Breast epithelium (tissue), 3 donors: ENCODE measurements around the gene RERG.

Experiments used
- POLR2A ChIP-seq: fragments of 450-650 bp; IDR thresholded peaks from one replicate; pipeline ENCODE4 v1.6.1; 2016; ENCODE audit warnings: antibody characterized with exemption, mild to moderate bottlenecking, moderate library complexity
- TF ChIP-seq, protein P1 (sequence below), 3 donors: fragments of 450-650 bp; IDR thresholded peaks; one replicate each; pipeline ENCODE4 v1.5.1; 2016 to 2017; ENCODE audit warnings: antibody characterized with exemption in 3 of 3, mild to moderate bottlenecking in 3 of 3, moderate library complexity in 3 of 3

- no peak for TF ChIP-seq POLR2A
- TF ChIP-seq, protein P1, sequence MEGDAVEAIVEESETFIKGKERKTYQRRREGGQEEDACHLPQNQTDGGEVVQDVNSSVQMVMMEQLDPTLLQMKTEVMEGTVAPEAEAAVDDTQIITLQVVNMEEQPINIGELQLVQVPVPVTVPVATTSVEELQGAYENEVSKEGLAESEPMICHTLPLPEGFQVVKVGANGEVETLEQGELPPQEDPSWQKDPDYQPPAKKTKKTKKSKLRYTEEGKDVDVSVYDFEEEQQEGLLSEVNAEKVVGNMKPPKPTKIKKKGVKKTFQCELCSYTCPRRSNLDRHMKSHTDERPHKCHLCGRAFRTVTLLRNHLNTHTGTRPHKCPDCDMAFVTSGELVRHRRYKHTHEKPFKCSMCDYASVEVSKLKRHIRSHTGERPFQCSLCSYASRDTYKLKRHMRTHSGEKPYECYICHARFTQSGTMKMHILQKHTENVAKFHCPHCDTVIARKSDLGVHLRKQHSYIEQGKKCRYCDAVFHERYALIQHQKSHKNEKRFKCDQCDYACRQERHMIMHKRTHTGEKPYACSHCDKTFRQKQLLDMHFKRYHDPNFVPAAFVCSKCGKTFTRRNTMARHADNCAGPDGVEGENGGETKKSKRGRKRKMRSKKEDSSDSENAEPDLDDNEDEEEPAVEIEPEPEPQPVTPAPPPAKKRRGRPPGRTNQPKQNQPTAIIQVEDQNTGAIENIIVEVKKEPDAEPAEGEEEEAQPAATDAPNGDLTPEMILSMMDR (IDR thresholded peaks at IDR 0.05): no peak
Observed at GRCh38 chr12:15196678-15197505, 24.3 kb downstream of the RERG start.
